Stimulated activated CD8-positive, alpha-beta memory T cell treated with anti-CD3 and anti-CD28 coated beads, Interleukin-2, amount 100 ng/mL, for 48 hours (primary cell): ENCODE data around the gene UQCC5.

Experiments used
- DNase-seq, 2 donors: peaks; one replicate each; pipeline ENCODE4 v3.0.0-alpha.2; 2020; ENCODE audit warnings: low read depth in 2 of 2

Gene UQCC5

GRCh38 chr3:52503788-52504424 lies 32.5 kb upstream of the UQCC5 start:
- no peak for DNase-seq

- no peak for DNase-seq
Measured at GRCh38 chr3:52504977-52505376, 31.4 kb upstream of the UQCC5 start.

GRCh38 chr3:52506266-52506966 lies 30.0 kb upstream of the UQCC5 start:
- DNase-seq: no peak

GRCh38 chr3:52507359-52507758 lies 29.0 kb upstream of the UQCC5 start:
- no peak for DNase-seq

- no peak for DNase-seq
Measured at GRCh38 chr3:52509753-52510328, 26.6 kb upstream of the UQCC5 start.

GRCh38 chr3:52511509-52511908 lies 24.9 kb upstream of the UQCC5 start:
- no peak for DNase-seq

GRCh38 chr3:52512105-52512504 lies 24.3 kb upstream of the UQCC5 start:
- DNase-seq: no peak

GRCh38 chr3:52512727-52513126 lies 23.7 kb upstream of the UQCC5 start:
- no peak for DNase-seq

- no peak for DNase-seq
Measured at GRCh38 chr3:52513281-52513680, 23.1 kb upstream of the UQCC5 start.

GRCh38 chr3:52514576-52514975 lies 21.8 kb upstream of the UQCC5 start:
- DNase-seq: no peak

GRCh38 chr3:52515192-52515591 lies 21.2 kb upstream of the UQCC5 start:
- DNase-seq: no peak

- no peak for DNase-seq
Measured at GRCh38 chr3:52516509-52517195, 19.8 kb upstream of the UQCC5 start.

- DNase-seq: no peak
Measured at GRCh38 chr3:52517796-52518722, 18.3 kb upstream of the UQCC5 start.

GRCh38 chr3:52518723-52519444 lies 17.5 kb upstream of the UQCC5 start:
- no peak for DNase-seq

- no peak for DNase-seq
Measured at GRCh38 chr3:52519445-52520140, 16.8 kb upstream of the UQCC5 start.

- DNase-seq: no peak
Measured at GRCh38 chr3:52520141-52520667, 16.2 kb upstream of the UQCC5 start.

- DNase-seq: no peak
Measured at GRCh38 chr3:52520716-52521487, 15.5 kb upstream of the UQCC5 start.

- no peak for DNase-seq
Measured at GRCh38 chr3:52521488-52521824, 14.9 kb upstream of the UQCC5 start.

- DNase-seq: no peak
Measured at GRCh38 chr3:52521881-52522650, 14.3 kb upstream of the UQCC5 start.
